T-cell (primary cell): Measurements from ENCODE around the gene AMZ1. TPM values are rescaled to one million over a fixed set of nuclear protein-coding genes. Genes with fewer than 3 reads are reported as not detected.

Source experiments
- ATAC-seq, 4 experiments: fragments of 200-7000 bp in 3 of 4; fragments of 150-1000 bp in 1 of 4; cut with Tn5 transposase; replicated peaks in 1 of 4; 1 replicate in 3 of 4; 2 replicates in 1 of 4; pipeline ENCODE4 v1.10.0; 2021; ENCODE audit warnings: moderate library complexity in 3 of 4, mild to moderate bottlenecking in 2 of 4, moderate number of reproducible peaks in 1 of 4
- CTCF ChIA-PET, 2 donors: fragments of 300-600 bp; sonication (Branson Sonifier 250); formaldehyde crosslinking; loops; one replicate each; lab custom pipeline; 2022; ENCODE audit warnings: antibody characterized with exemption in 2 of 2; lab: Charles Lee
- POLR2A ChIA-PET, 2 donors: fragments of 300-600 bp; sonication (Branson Sonifier 250); formaldehyde crosslinking; loops; one replicate each; lab custom pipeline; 2022; ENCODE audit warnings: antibody characterized with exemption in 2 of 2; lab: Charles Lee
- DNase-seq, 35 experiments: peaks; one replicate each; pipeline versions ENCODE4 v3.0.0 to v3.0.0-alpha.2; 2013 to 2023
- H3K27ac ChIP-seq: one replicate; pipeline ENCODE4 v1.5.1; 2013; ENCODE audit warnings: low read length
- H3K27me3 ChIP-seq, 2 experiments: replicated peaks in 1 of 2; 1 replicate in 1 of 2; 2 replicates in 1 of 2; pipeline versions ENCODE4 v1.6.1 to v1.7.0; 2013; ENCODE audit warnings: low read length in 1 of 2, mixed read lengths in 1 of 2; ENCODE audit not compliant: control insufficient read depth in 2 of 2, insufficient read depth in 2 of 2; ENCODE audit errors: extremely low read depth in 1 of 2
- H3K36me3 ChIP-seq, 2 donors: 1 replicate in 1 of 2; 2 replicates in 1 of 2; pipeline versions ENCODE4 v1.6.1 to v1.7.0; 2013; ENCODE audit warnings: low read length in 1 of 2; ENCODE audit not compliant: control insufficient read depth in 2 of 2, insufficient read depth in 1 of 2; ENCODE audit errors: extremely low read depth in 1 of 2
- H3K4me1 ChIP-seq, 2 experiments: 1 replicate in 1 of 2; 2 replicates in 1 of 2; pipeline versions ENCODE4 v1.6.1 to v1.7.0; 2013; ENCODE audit warnings: low read length in 2 of 2, mixed read lengths in 1 of 2; ENCODE audit not compliant: insufficient read depth in 2 of 2, control insufficient read depth in 1 of 2; ENCODE audit errors: extremely low read depth in 1 of 2
- H3K4me3 ChIP-seq, 2 donors: 1 replicate in 1 of 2; 2 replicates in 1 of 2; pipeline versions ENCODE4 v1.5.1 to v1.7.0; 2013; ENCODE audit warnings: mild to moderate bottlenecking in 2 of 2, low read length in 1 of 2, moderate library complexity in 1 of 2; ENCODE audit not compliant: control insufficient read depth in 1 of 2; ENCODE audit errors: extremely low read depth in 1 of 2
- H3K9me3 ChIP-seq: 2 replicates; pipeline ENCODE4 v1.7.0; 2013
- H3K27ac Mint-ChIP-seq, 2 donors: one replicate each; pipeline ENCODE4 v1.8.0; 2020 to 2021; ENCODE audit warnings: mild to moderate bottlenecking in 2 of 2, mixed read lengths in 2 of 2
- H3K27me3 Mint-ChIP-seq, 2 donors: one replicate each; pipeline ENCODE4 v1.8.0; 2021 to 2022; ENCODE audit warnings: mixed read lengths in 2 of 2
- H3K36me3 Mint-ChIP-seq: one replicate; pipeline ENCODE4 v1.8.0; 2021; ENCODE audit warnings: mixed read lengths
- H3K4me1 Mint-ChIP-seq, 3 donors: one replicate each; pipeline ENCODE4 v1.8.0; 2020 to 2022; ENCODE audit warnings: mixed read lengths in 3 of 3, mild to moderate bottlenecking in 1 of 3
- H3K4me3 Mint-ChIP-seq, 3 donors: one replicate each; pipeline ENCODE4 v1.8.0; 2020 to 2022; ENCODE audit warnings: mild to moderate bottlenecking in 3 of 3, mixed read lengths in 3 of 3, moderate library complexity in 3 of 3
- H3K9me3 Mint-ChIP-seq, 3 donors: one replicate each; pipeline ENCODE4 v1.8.0; 2020 to 2022; ENCODE audit warnings: mixed read lengths in 3 of 3
- WGBS: methylation state at CpG from one replicate; pipeline ENCODE4 v1.1.5; 2013; ENCODE audit warnings: missing lambda C conversion rate; ENCODE audit not compliant: insufficient coverage; 5-methylcytosine and 5-hydroxymethylcytosine counted together
- total RNA-seq, 35 experiments: library from RNA in 6 of 35; stranded (reverse) in 6 of 35; fragments of 120-200 nt in 1 of 35; gene quantifications; one replicate each; pipeline versions ENCODE4 v1.2.1 to v1.2.4 and lab custom pipeline; 2013 to 2026

AMZ1 gene
- total RNA-seq, 5 donors from 2014 or later (not counting 1 experiment from before 2014, with no cell fraction given): 0.09 to 0.79 (median 0.30) TPM

- Histone ChIP-seq H3K27ac (peak overlapping the region; percentile 13), H3K4me3 (peak overlapping the region; percentile 21 to 35), H3K27me3 (no peaks in the 10 kb centered on the region), H3K4me1 (peaks cover 2 to 32% of the 10 kb centered on the region in 2 experiments), H3K36me3 (peaks cover 0 to 6% of the 10 kb centered on the region in 2 donors), H3K9me3 (no peaks in the 10 kb centered on the region)
- peak in 30 of 35 experiments; percentile 15 to 50 (median 32) for DNase-seq
- H3K9me3 Mint-ChIP-seq: no peaks in the 10 kb centered on the region
- ATAC-seq: peak; percentile 59 to 80 (median 70)
- no peaks in the 10 kb centered on the region for H3K36me3 Mint-ChIP-seq
- peak overlapping the region; percentile 60 to 84 (median 66) for H3K4me3 Mint-ChIP-seq
- H3K27ac Mint-ChIP-seq: peak overlapping the region; percentile 59 to 78
- peaks cover 15 to 23% (median 23%) of the 10 kb centered on the region in 3 donors for H3K4me1 Mint-ChIP-seq
- POLR2A ChIA-PET: no interaction called here
- 7% methylated on average over 9 of the region's 14 CpGs for WGBS
- CTCF ChIA-PET: interaction anchor here in 1 of 2 donors (0.7 to 1.1 kb wide), 2 partner anchors 36 to 1223 kb away, joined by 3 read pairs; no protein-coding TSS in a partner anchor
- H3K27me3 Mint-ChIP-seq: no peaks in the 10 kb centered on the region
These were observed 42.6 kb upstream of the AMZ1 start for GRCh38 chr7:2645274-2645868.

- Histone ChIP-seq H3K36me3 (peaks cover 0 to 6% of the 10 kb centered on the region in 2 donors), H3K27ac (no peak overlapping the region), H3K27me3 (no peaks in the 10 kb centered on the region), H3K4me3 (no peak overlapping the region), H3K4me1 (peaks cover 2 to 32% of the 10 kb centered on the region in 2 experiments), H3K9me3 (no peaks in the 10 kb centered on the region)
- H3K9me3 Mint-ChIP-seq: no peaks in the 10 kb centered on the region
- peak overlapping the region in 1 of 3 donors; percentile 84 for H3K4me3 Mint-ChIP-seq
- peaks cover 15 to 23% (median 23%) of the 10 kb centered on the region in 3 donors for H3K4me1 Mint-ChIP-seq
- CTCF ChIA-PET: no interaction called here
- POLR2A ChIA-PET: no interaction called here
- H3K36me3 Mint-ChIP-seq: no peaks in the 10 kb centered on the region
- H3K27ac Mint-ChIP-seq: no peak overlapping the region
- 96% methylated on average over 9 of the region's 10 CpGs for WGBS
- H3K27me3 Mint-ChIP-seq: no peaks in the 10 kb centered on the region
- DNase-seq (no peak), ATAC-seq (no peak)
These were observed 41.7 kb upstream of the AMZ1 start for GRCh38 chr7:2646336-2646679.

- Histone ChIP-seq H3K9me3 (no peaks in the 10 kb centered on the region), H3K36me3 (peaks cover 0 to 6% of the 10 kb centered on the region in 2 donors)
These were observed 41.1 kb upstream of the AMZ1 start for GRCh38 chr7:2646680-2647571.

GRCh38 chr7:2647594-2648172 lies 40.3 kb upstream of the AMZ1 start:
- peak in 1 of 35 experiments; percentile 9 for DNase-seq
- no peaks in the 10 kb centered on the region for H3K36me3 Mint-ChIP-seq
- H3K9me3 Mint-ChIP-seq: no peaks in the 10 kb centered on the region
- no peaks in the 10 kb centered on the region for H3K27me3 Mint-ChIP-seq
- no peak overlapping the region for H3K27ac ChIP-seq
- peaks cover 15 to 23% (median 23%) of the 10 kb centered on the region in 3 donors for H3K4me1 Mint-ChIP-seq
- POLR2A ChIA-PET: no interaction called here
- H3K4me3 ChIP-seq: no peak overlapping the region
- no peaks in the 10 kb centered on the region for H3K27me3 ChIP-seq
- H3K4me1 ChIP-seq: peaks cover 2 to 32% of the 10 kb centered on the region in 2 experiments
- H3K27ac Mint-ChIP-seq: no peak overlapping the region
- 94% methylated on average over 13 of the region's 15 CpGs for WGBS
- CTCF ChIA-PET: no interaction called here
- no peaks in the 10 kb centered on the region for H3K9me3 ChIP-seq
- H3K36me3 ChIP-seq: peaks cover 0 to 6% of the 10 kb centered on the region in 2 donors
- no peak for ATAC-seq
- no peak overlapping the region for H3K4me3 Mint-ChIP-seq

More at GRCh38 chr7:2646680-2647571, 41.1 kb upstream of the AMZ1 start:
- no peaks in the 10 kb centered on the region for H3K27me3 Mint-ChIP-seq
- H3K27me3 ChIP-seq: no peaks in the 10 kb centered on the region
- H3K36me3 Mint-ChIP-seq: no peaks in the 10 kb centered on the region
- ChIA-PET POLR2A (no interaction called here), CTCF (no interaction called here)
- no peak overlapping the region for H3K4me3 ChIP-seq
- no peak overlapping the region for H3K4me3 Mint-ChIP-seq
- no peak for DNase-seq
- H3K4me1 Mint-ChIP-seq: peaks cover 15 to 23% (median 23%) of the 10 kb centered on the region in 3 donors
- no peak overlapping the region for H3K27ac Mint-ChIP-seq
- H3K9me3 Mint-ChIP-seq: no peaks in the 10 kb centered on the region
- no peak overlapping the region for H3K27ac ChIP-seq
- 95% methylated on average over 53 of the region's 73 CpGs for WGBS
- peaks cover 2 to 32% of the 10 kb centered on the region in 2 experiments for H3K4me1 ChIP-seq
- no peak for ATAC-seq

GRCh38 chr7:2649139-2649838 lies 38.7 kb upstream of the AMZ1 start:
- no peak overlapping the region for H3K4me3 ChIP-seq

More at GRCh38 chr7:2649139-2649838, 38.7 kb upstream of the AMZ1 start:
- Mint-ChIP-seq H3K27me3 (no peaks in the 10 kb centered on the region), H3K9me3 (no peaks in the 10 kb centered on the region), H3K36me3 (no peaks in the 10 kb centered on the region), H3K27ac (no peak overlapping the region), H3K4me1 (peaks cover 15% of the 10 kb centered on the region in 3 donors), H3K4me3 (no peak overlapping the region)
- Histone ChIP-seq H3K27me3 (no peaks in the 10 kb centered on the region), H3K27ac (no peak overlapping the region), H3K4me1 (peaks cover 2 to 25% of the 10 kb centered on the region in 2 experiments), H3K9me3 (no peaks in the 10 kb centered on the region), H3K36me3 (peaks cover 0 to 6% of the 10 kb centered on the region in 2 donors)
- POLR2A ChIA-PET: interaction anchor here in 1 of 2 donors (0.6 kb wide), 1 partner anchor 7 kb away, joined by 3 read pairs; no protein-coding TSS in a partner anchor
- ATAC-seq (no peak), DNase-seq (no peak)
- CTCF ChIA-PET: no interaction called here
- WGBS: 92% methylated on average over 9 of the region's 18 CpGs
